GM18909 (cell line): Measurements from ENCODE around the gene MOB3B.

ENCODE experiments used
- ATAC-seq: cut with Tn5 transposase; IDR thresholded peaks from one replicate; pipeline ENCODE4 v1.9.1; 2021; ENCODE audit warnings: mild to moderate bottlenecking; ENCODE audit not compliant: unreplicated experiment, poor library complexity

Gene MOB3B

DNA sequence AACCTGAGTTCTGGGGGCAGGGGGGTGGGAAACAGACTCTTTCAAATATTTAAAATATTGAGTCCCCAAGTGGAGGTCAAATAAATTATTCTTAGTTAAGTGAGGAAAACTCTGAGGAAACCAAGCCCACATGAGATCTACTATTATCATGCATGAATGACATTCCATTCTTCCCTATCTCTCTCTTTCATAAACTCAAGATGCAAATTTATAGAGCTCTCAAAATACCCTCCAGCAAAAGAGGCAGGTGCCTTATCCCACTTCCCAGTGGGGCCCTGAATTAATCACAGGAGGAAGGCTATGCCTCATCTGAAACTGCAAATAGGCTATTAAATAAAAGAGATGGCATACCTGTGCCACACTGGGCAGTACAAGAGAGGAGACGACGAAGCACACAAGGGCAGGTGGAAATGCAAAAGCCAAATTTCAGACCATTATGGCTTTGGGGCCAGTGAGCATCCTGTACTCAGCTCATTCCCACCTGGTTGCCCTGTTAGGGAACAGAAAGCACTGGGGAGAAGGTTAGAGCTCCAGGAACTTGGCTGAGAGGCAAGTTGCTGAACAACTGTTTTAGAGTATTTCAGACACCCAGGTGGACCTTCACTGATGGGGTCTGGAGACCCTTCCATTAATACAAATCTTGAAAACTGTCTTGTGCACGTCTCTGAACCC is 130.5 kb downstream of the MOB3B start:
- no peak for ATAC-seq

- ATAC-seq = no peak
These were observed 133.1 kb downstream of the MOB3B start for GRCh38 chr9:27396495-27396894.

DNA sequence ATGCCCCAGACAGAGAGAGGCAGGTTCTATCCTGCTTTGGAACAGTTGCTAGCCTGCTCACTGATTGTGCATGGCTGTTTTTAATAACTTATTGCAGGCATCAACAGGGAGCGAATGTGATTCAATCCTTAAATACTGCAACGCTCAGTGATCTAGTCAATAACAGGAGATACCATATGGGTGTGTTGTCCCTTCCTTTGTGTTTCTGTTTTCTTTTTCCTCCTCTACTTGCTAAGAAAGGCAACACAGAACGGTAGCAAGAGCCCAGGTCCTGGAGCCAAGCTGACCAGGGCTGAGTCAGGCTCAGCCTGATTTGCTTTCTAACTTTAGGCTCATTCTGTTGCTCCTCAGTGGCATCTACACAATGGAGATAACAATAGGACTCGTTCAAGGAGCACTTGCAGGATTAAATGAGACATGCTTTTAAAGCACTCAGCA is 134.1 kb downstream of the MOB3B start:
- no peak for ATAC-seq

- no peak for ATAC-seq
These were observed 134.8 kb downstream of the MOB3B start for GRCh38 chr9:27394826-27395201.

- ATAC-seq = no peak
These were observed 135.3 kb downstream of the MOB3B start for GRCh38 chr9:27394154-27394825.

DNA sequence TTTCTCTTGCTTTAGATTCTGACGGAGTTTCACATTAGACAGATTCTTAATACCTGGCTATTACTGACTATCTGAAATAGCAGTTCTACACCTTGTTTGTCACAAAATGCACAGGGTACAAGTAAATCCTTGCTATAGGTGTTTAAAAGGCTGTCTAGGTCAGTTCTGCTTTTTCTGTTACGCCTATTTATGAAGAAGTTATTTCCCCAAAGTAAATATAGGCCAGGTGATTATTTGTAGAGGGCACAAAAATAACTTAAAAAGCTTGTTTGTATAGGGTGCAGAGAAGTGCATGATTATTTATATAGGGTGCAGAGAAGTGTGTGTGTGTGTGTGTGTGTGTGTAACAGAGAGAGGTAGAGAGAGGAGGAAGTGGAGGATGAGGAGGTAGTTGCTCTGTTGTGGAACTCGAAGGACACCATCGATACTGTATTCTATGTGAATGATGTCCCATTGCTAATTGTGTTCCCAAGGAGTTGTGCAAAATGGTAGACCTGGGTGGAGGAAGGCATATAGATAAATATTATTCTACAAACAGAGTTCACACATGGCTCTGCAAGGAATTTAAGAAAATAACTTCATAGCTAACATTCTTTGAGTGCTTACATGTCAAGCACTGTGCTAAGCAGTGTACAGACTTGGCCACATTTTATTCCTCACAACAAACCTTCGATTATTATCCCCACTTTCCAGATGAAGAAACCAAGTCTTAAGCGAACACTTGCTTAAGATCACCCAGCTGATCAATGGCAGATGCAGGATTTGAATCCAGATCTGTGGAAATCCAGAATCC is 136.4 kb downstream of the MOB3B start:
- no peak for ATAC-seq

- ATAC-seq = no peak
These were observed 137.2 kb downstream of the MOB3B start for GRCh38 chr9:27392451-27392850.

GRCh38 chr9:27391040-27391895 is 138.3 kb downstream of the MOB3B start:
- ATAC-seq = no peak

- ATAC-seq = no peak
These were observed 141.5 kb downstream of the MOB3B start for GRCh38 chr9:27388150-27388549.

DNA sequence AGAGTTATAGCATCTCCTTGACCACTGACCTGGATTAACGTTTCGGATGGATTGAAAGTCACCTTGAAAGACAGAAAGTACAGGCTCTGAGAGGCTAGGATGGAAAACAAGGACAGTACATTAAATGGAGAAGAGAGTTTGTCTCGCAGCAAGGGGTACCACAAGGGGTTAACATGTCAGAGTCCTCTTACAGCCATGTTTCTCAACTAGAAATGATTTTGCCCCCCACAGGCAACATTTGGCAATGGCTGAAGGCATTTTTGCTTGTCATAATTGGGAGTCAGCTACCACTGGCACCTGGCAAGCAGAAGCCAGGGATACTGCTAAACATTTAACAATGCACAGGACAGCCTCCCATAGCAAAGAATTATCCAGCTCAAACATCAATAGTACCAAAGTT is 141.9 kb downstream of the MOB3B start:
- ATAC-seq = no peak

DNA sequence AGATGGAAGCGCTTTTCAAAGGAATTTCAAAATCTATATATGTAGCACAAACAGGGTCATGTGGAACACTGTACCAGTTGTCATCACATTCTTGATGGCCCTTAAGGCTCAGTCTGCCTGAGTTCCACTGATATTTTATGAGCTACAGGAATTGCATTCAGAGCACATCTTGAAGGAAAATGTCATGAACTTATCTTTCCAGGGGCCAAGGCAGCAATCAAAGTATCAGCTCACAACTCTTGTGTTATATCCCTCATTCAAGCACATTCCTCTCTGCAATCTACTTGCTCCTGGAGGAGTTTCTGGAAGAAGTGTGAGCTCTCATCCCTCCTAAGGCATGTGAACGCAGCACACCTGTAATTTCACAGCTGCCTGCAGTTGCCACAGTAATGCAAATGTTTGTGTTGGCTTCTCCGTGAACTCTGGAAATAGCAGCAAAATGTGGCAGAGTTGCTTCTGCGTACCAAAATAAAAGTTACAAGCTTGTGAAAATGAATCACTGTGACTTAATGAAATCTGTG is 143.0 kb downstream of the MOB3B start:
- ATAC-seq = no peak

- no peak for ATAC-seq
These were observed 143.8 kb downstream of the MOB3B start for GRCh38 chr9:27385606-27386322.

- no peak for ATAC-seq
These were observed 145.2 kb downstream of the MOB3B start for GRCh38 chr9:27384262-27385014.

DNA sequence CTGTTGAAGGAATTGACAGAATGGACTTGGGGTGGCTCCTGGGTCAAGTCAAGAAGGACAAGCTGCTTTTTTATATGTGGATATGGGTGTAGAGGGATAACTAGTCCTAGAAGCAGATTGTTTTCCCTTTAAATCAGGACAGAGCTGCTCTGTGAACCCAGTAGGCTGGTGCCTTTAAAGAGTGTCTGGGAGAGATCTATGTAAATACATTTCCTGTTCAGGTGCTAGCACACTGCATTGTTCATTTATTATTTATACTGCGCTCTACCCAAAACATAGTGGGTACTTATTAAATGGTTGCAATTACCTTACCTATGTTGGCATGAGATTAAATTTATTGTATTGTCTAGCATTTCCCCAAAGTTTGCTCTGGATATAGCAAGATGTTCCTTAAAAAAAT is 146.1 kb downstream of the MOB3B start:
- no peak for ATAC-seq

GRCh38 chr9:27382975-27383374 is 146.6 kb downstream of the MOB3B start:
- no peak for ATAC-seq

- no peak for ATAC-seq
These were observed 147.3 kb downstream of the MOB3B start for GRCh38 chr9:27382308-27382707.

DNA sequence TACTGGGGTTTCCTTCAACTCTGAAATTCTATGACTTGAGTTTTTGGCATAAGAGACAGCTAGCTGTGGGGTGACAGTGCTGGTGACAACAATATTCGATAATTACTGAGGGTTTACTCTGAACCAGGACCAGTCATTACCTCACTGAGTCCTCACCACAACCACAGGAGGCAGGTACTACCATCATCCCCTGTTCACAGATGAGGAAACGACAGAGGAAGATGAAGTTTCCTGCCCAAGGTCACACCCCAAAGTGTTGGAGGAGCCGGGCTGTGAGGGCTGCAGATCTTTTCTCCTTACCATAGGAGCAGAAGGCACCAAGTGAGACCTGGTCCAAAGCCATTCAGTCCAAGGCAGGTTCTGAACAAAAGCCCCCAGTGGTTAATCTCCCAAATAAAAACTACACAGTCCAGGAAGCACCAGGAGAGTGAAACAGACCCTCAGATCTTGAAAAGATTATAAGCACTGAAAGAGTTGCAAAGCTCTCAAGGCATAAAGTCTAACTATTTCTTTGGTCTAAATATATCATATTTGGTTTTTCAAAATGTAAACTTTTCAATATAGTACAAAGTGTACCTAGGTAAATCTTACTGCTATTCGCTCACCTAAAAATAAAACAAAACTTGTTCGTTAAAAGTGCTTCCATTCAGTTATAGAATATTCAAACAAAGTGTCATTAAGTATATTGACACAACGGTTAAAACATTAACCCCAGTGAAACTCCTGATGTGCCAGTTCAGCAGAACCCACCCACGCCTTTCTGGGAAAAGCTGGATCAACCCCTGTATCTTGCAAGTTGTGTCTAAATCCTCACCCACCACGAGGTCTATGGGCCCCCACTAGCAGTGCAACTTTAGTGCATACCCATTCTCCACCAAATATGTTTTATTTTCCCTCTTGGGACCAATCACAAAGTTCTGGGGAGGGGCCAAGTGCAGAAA is 150.0 kb downstream of the MOB3B start:
- ATAC-seq = peak; percentile 32
